ENCODE results near the gene SPSB1. TPM values are rescaled to one million over a fixed set of nuclear protein-coding genes. Genes with fewer than 3 reads are reported as not detected.

SPSB1 gene
- total RNA-seq, 1 experiment from 2014 or later = 18.2 TPM

DNA sequence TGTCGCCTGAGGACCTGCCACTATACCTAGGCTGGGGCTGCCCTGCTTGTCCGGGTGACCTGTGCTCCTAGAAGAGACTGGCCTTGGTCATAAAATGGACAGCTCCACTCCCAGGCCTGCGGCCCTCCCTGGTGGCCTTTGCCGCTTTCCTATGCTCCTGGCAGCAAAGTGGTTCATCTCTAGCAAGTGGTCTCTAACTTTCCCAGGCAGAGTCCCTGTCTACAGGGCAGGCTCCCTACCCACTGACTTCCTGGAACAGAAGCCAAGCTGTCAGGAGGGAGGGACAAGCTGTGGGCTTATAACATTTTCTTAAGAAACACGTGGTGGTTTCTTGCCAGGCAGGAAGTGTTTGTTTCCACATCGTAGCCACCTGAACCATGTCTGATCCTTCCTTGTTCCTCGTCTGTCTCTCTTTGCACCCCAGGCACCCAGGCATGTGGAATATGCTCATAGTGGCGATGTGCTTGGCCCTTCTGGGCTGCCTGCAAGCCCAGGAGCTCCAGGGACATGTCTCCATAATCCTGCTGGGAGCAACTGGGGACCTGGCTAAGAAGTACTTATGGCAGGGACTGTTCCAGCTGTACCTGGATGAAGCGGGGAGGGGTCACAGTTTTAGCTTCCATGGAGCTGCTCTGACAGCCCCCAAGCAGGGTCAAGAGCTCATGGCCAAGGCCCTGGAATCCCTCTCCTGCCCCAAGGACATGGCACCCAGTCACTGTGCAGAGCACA lies 48.0 kb upstream of the SPSB1 start:
- ChIA-PET CTCF (no interaction called here), POLR2A (no interaction called here)
- Mint-ChIP-seq H3K9me3 (ENCODE audit: unreplicated experiment) (no peaks in the 10 kb centered on the region), H3K27ac (ENCODE audit: unreplicated experiment) (no peak overlapping the region), H3K4me3 (ENCODE audit: unreplicated experiment) (no peak overlapping the region), H3K4me1 (ENCODE audit: low read depth, unreplicated experiment) (peaks cover 6% of the 10 kb centered on the region), H3K27me3 (ENCODE audit: insufficient read depth, unreplicated experiment) (no peaks in the 10 kb centered on the region), H3K36me3 (ENCODE audit: insufficient read depth, unreplicated experiment) (no peaks in the 10 kb centered on the region)
- intact Hi-C loops (cut with micrococcal nuclease; ENCODE audit: unreplicated experiment) = no loop called here
- Histone ChIP-seq H3K4me1 (peaks cover 8% of the 10 kb centered on the region), H3K36me3 (ENCODE audit: control insufficient read depth, insufficient read depth, low read length) (no peaks in the 10 kb centered on the region), H3K9me3 (no peaks in the 10 kb centered on the region), H3K27me3 (replicated peaks; ENCODE audit: control insufficient read depth, insufficient read depth, low read length) (no peaks in the 10 kb centered on the region), H3K4me3 (ENCODE audit: low read depth, low read length) (no peak overlapping the region)
- TF ChIP-seq CTCF (IDR thresholded peaks at IDR 0.05; ENCODE audit: insufficient read depth in 1 of 2, low read depth in 1 of 2, low read length in 1 of 2, severe bottlenecking in 1 of 2, unreplicated experiment in 1 of 2) = no peak
- BruUV-seq (replicated peaks) = no TSS peak
- no peak for DNase-seq

DNA sequence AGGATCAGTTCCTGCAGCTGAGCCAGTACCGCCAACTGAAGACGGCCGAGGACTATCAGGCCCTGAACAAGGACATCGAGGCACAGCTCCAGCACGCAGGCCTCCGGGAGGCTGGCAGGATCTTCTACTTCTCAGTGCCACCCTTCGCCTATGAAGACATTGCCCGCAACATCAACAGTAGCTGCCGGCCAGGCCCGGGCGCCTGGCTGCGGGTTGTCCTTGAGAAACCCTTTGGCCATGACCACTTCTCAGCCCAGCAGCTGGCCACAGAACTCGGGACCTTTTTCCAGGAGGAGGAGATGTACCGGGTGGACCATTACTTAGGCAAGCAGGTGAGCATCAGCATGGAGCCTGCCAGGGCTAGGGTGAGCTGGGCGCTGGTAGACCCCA lies 47.5 kb upstream of the SPSB1 start:
- no peak for TF ChIP-seq CTCF (IDR thresholded peaks at IDR 0.05; ENCODE audit: insufficient read depth in 1 of 2, low read depth in 1 of 2, low read length in 1 of 2, severe bottlenecking in 1 of 2, unreplicated experiment in 1 of 2)
- peaks cover 6% of the 10 kb centered on the region for H3K4me1 Mint-ChIP-seq (ENCODE audit: low read depth, unreplicated experiment)
- no peaks in the 10 kb centered on the region for H3K9me3 Mint-ChIP-seq (ENCODE audit: unreplicated experiment)
- Histone ChIP-seq H3K4me1 (peaks cover 12% of the 10 kb centered on the region), H3K27me3 (replicated peaks; ENCODE audit: control insufficient read depth, insufficient read depth, low read length) (no peaks in the 10 kb centered on the region), H3K36me3 (ENCODE audit: control insufficient read depth, insufficient read depth, low read length) (no peaks in the 10 kb centered on the region), H3K4me3 (ENCODE audit: low read depth, low read length) (no peak overlapping the region), H3K9me3 (no peaks in the 10 kb centered on the region)
- intact Hi-C loops (cut with micrococcal nuclease; ENCODE audit: unreplicated experiment) = no loop called here
- no peak overlapping the region for H3K27ac Mint-ChIP-seq (ENCODE audit: unreplicated experiment)
- no peak overlapping the region for H3K4me3 Mint-ChIP-seq (ENCODE audit: unreplicated experiment)
- H3K36me3 Mint-ChIP-seq (ENCODE audit: insufficient read depth, unreplicated experiment) = no peaks in the 10 kb centered on the region
- BruUV-seq (replicated peaks) = no TSS peak
- CTCF ChIA-PET = no interaction called here
- DNase-seq = no peak
- POLR2A ChIA-PET = no interaction called here
- no peaks in the 10 kb centered on the region for H3K27me3 Mint-ChIP-seq (ENCODE audit: insufficient read depth, unreplicated experiment)

GRCh38 chr1:9245661-9246060 lies 47.0 kb upstream of the SPSB1 start:
- TF ChIP-seq CTCF (IDR thresholded peaks at IDR 0.05; ENCODE audit: insufficient read depth in 1 of 2, low read depth in 1 of 2, low read length in 1 of 2, severe bottlenecking in 1 of 2, unreplicated experiment in 1 of 2) = no peak
- ChIA-PET POLR2A (no interaction called here), CTCF (no interaction called here)
- no TSS peak for BruUV-seq (replicated peaks)
- Mint-ChIP-seq H3K27me3 (ENCODE audit: insufficient read depth, unreplicated experiment) (no peaks in the 10 kb centered on the region), H3K36me3 (ENCODE audit: insufficient read depth, unreplicated experiment) (no peaks in the 10 kb centered on the region), H3K4me1 (ENCODE audit: low read depth, unreplicated experiment) (peaks cover 6% of the 10 kb centered on the region), H3K9me3 (ENCODE audit: unreplicated experiment) (no peaks in the 10 kb centered on the region), H3K27ac (ENCODE audit: unreplicated experiment) (no peak overlapping the region), H3K4me3 (ENCODE audit: unreplicated experiment) (no peak overlapping the region)
- intact Hi-C loops (cut with micrococcal nuclease; ENCODE audit: unreplicated experiment) = no loop called here
- Histone ChIP-seq H3K36me3 (ENCODE audit: control insufficient read depth, insufficient read depth, low read length) (no peaks in the 10 kb centered on the region), H3K4me3 (ENCODE audit: low read depth, low read length) (no peak overlapping the region), H3K9me3 (no peaks in the 10 kb centered on the region), H3K4me1 (peaks cover 12% of the 10 kb centered on the region), H3K27me3 (replicated peaks; ENCODE audit: control insufficient read depth, insufficient read depth, low read length) (no peaks in the 10 kb centered on the region)
- no peak for DNase-seq

All from Caco-2 (cell line).